Measurements from ENCODE around the gene HIPK3. TPM values are rescaled to one million over a fixed set of nuclear protein-coding genes. Genes with fewer than 3 reads are reported as not detected.

HIPK3 gene
- total and polyA plus RNA-seq, 2 experiments from 2014 or later = 5.5 to 29.8 TPM

DNA sequence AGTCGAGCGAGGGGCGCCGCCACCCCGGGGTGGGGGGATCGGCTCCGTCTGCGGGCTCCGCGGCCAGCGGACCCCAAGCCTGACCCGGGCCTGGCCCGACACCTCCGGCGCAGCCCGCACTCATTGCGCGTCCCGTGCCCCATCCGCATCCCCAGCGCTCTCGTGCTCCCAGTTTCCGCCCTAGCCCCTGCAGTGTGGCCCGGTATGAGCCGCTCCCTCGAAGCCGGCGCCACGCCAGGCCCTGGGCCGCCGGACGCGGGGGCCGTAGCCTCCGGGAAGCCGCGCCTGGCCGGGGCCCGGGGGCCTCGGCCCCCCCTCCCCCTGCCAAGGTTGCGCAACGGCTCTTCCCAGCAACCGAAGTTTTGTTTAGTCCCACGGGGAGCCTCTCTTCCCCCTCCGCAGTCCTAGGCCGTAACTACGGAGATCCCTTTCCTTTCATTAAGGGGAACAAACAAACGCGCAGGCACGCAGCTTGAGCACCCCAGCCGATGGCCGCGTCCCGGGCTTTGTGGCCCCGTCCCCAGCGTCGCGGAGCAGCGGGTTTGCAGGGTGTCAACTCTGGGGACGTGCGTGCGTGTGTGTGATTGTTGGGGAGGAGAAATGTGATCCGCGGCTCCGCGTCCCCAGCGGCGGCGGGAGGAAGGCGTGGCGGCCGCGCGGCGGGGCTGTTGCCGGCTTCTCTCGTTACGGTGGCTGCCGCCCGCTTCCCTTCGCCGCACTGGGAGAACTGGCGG, 883 bp downstream of the HIPK3 start:
- Histone ChIP-seq H3K4me1 (ENCODE audit: insufficient read depth) (peaks cover 24% of the 10 kb centered on the region), H3K79me2 (replicated peaks; ENCODE audit: insufficient read depth) (peaks cover 43% of the 10 kb centered on the region), H3K36me3 (ENCODE audit: insufficient read depth) (no peaks in the 10 kb centered on the region), H3K9me2 (ENCODE audit: insufficient read depth) (no peaks in the 10 kb centered on the region), H3K27ac (ENCODE audit: low read depth) (peak overlapping the region; percentile 97), H3K4me3 (peak overlapping the region; percentile 92), H2AFZ (peak overlapping the region; percentile 69), H4K20me1 (replicated peaks; ENCODE audit: insufficient read depth) (peaks cover 5% of the 10 kb centered on the region; the same call in 1 of the 2 replicates), H3K27me3 (ENCODE audit: insufficient read depth) (no peaks in the 10 kb centered on the region), H3F3A (replicated peaks; ENCODE audit: low read depth) (peaks cover 11% of the 10 kb centered on the region; the same call in 1 of the 2 replicates), H3K4me2 (peak overlapping the region; percentile 89)
- Mint-ChIP-seq H3K27ac (peak overlapping the region; percentile 97), H3K9me3 (peaks cover 3% of the 10 kb centered on the region; the same call in 2 of the 3 replicates), H3K27me3 (ENCODE audit: insufficient read depth, low read depth, poor library complexity) (peaks cover 19% of the 10 kb centered on the region), H3K4me3 (peak overlapping the region; percentile 94), H3K4me1 (peaks cover 28% of the 10 kb centered on the region), H3K36me3 (ENCODE audit: low read depth) (no peaks in the 10 kb centered on the region; the same call in 2 of the 3 replicates)
- DNase-seq (ENCODE audit: low spot score) (peak; percentile 76), ATAC-seq (peak; percentile 58)
- TF ChIP-seq JUNB (IDR thresholded peaks at IDR 0.05; ENCODE audit: unreplicated experiment) = no peak
- peak; percentile 75 for TF ChIP-seq POLR2AphosphoS5 (IDR thresholded peaks at IDR 0.05; ENCODE audit: low read depth)
- TF ChIP-seq, protein P1, sequence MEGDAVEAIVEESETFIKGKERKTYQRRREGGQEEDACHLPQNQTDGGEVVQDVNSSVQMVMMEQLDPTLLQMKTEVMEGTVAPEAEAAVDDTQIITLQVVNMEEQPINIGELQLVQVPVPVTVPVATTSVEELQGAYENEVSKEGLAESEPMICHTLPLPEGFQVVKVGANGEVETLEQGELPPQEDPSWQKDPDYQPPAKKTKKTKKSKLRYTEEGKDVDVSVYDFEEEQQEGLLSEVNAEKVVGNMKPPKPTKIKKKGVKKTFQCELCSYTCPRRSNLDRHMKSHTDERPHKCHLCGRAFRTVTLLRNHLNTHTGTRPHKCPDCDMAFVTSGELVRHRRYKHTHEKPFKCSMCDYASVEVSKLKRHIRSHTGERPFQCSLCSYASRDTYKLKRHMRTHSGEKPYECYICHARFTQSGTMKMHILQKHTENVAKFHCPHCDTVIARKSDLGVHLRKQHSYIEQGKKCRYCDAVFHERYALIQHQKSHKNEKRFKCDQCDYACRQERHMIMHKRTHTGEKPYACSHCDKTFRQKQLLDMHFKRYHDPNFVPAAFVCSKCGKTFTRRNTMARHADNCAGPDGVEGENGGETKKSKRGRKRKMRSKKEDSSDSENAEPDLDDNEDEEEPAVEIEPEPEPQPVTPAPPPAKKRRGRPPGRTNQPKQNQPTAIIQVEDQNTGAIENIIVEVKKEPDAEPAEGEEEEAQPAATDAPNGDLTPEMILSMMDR (conservative IDR thresholded peaks at IDR 0.05; ENCODE audit: low read depth in 2 of 2) = 0 out of 4 replicates have a peak, but pooled peaks of 1 of the 2 experiments have one; percentile 3
- no peak for TF ChIP-seq ZNF331 (CRISPR knock-in tag; IDR thresholded peaks at IDR 0.05; ENCODE audit: low read depth)

DNA sequence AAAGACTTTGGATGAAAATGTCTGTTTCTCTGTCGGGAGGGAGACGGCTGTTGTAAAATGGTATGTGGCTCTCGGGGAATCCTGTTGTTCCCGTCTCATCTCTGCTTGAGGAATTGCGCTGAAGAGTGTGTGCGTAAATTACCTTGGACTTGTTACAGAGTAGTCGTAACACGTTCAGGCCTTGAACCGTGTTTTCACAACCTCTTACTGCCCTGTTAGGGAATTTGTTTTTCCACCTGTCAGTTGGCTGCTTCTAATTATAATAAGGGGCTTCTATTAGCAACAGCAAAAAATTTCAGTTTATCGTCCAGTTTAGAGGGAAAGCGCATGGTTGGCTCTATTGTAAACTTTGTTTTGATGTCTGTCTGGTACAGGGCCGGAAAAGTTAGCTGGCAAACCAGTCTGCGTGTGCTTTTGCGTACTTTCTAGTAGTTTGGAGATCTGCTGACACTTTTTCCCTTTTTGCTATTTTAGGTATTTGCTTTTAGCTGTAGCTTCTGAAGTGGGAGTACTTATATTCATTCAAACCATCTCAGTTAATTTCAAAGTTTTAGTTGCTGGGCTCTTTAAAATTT, 1.5 kb downstream of the HIPK3 start:
- Histone ChIP-seq H3F3A (replicated peaks; ENCODE audit: low read depth) (peaks cover 11% of the 10 kb centered on the region; the same call in 1 of the 2 replicates), H3K4me2 (peak overlapping the region; percentile 89), H3K9me2 (ENCODE audit: insufficient read depth) (no peaks in the 10 kb centered on the region), H3K4me1 (ENCODE audit: insufficient read depth) (peaks cover 24% of the 10 kb centered on the region), H4K20me1 (replicated peaks; ENCODE audit: insufficient read depth) (peaks cover 5% of the 10 kb centered on the region; the same call in 1 of the 2 replicates), H3K27me3 (ENCODE audit: insufficient read depth) (no peaks in the 10 kb centered on the region), H3K79me2 (replicated peaks; ENCODE audit: insufficient read depth) (peaks cover 50% of the 10 kb centered on the region), H3K36me3 (ENCODE audit: insufficient read depth) (no peaks in the 10 kb centered on the region), H3K27ac (ENCODE audit: low read depth) (peak overlapping the region; percentile 97), H2AFZ (peak overlapping the region; percentile 57; the same call in 1 of the 2 replicates), H3K4me3 (peak overlapping the region; percentile 92)
- Mint-ChIP-seq H3K36me3 (ENCODE audit: low read depth) (no peaks in the 10 kb centered on the region; the same call in 2 of the 3 replicates), H3K27me3 (ENCODE audit: insufficient read depth, low read depth, poor library complexity) (peaks cover 21% of the 10 kb centered on the region), H3K4me1 (peaks cover 32% of the 10 kb centered on the region), H3K9me3 (peaks cover 3% of the 10 kb centered on the region; the same call in 2 of the 3 replicates), H3K27ac (peak overlapping the region; percentile 90), H3K4me3 (peak overlapping the region; percentile 94)
- peak; percentile 3 for ATAC-seq
- no peak for DNase-seq (ENCODE audit: low spot score)
- no peak for TF ChIP-seq ZNF331 (CRISPR knock-in tag; IDR thresholded peaks at IDR 0.05; ENCODE audit: low read depth)
- TF ChIP-seq, protein P2, sequence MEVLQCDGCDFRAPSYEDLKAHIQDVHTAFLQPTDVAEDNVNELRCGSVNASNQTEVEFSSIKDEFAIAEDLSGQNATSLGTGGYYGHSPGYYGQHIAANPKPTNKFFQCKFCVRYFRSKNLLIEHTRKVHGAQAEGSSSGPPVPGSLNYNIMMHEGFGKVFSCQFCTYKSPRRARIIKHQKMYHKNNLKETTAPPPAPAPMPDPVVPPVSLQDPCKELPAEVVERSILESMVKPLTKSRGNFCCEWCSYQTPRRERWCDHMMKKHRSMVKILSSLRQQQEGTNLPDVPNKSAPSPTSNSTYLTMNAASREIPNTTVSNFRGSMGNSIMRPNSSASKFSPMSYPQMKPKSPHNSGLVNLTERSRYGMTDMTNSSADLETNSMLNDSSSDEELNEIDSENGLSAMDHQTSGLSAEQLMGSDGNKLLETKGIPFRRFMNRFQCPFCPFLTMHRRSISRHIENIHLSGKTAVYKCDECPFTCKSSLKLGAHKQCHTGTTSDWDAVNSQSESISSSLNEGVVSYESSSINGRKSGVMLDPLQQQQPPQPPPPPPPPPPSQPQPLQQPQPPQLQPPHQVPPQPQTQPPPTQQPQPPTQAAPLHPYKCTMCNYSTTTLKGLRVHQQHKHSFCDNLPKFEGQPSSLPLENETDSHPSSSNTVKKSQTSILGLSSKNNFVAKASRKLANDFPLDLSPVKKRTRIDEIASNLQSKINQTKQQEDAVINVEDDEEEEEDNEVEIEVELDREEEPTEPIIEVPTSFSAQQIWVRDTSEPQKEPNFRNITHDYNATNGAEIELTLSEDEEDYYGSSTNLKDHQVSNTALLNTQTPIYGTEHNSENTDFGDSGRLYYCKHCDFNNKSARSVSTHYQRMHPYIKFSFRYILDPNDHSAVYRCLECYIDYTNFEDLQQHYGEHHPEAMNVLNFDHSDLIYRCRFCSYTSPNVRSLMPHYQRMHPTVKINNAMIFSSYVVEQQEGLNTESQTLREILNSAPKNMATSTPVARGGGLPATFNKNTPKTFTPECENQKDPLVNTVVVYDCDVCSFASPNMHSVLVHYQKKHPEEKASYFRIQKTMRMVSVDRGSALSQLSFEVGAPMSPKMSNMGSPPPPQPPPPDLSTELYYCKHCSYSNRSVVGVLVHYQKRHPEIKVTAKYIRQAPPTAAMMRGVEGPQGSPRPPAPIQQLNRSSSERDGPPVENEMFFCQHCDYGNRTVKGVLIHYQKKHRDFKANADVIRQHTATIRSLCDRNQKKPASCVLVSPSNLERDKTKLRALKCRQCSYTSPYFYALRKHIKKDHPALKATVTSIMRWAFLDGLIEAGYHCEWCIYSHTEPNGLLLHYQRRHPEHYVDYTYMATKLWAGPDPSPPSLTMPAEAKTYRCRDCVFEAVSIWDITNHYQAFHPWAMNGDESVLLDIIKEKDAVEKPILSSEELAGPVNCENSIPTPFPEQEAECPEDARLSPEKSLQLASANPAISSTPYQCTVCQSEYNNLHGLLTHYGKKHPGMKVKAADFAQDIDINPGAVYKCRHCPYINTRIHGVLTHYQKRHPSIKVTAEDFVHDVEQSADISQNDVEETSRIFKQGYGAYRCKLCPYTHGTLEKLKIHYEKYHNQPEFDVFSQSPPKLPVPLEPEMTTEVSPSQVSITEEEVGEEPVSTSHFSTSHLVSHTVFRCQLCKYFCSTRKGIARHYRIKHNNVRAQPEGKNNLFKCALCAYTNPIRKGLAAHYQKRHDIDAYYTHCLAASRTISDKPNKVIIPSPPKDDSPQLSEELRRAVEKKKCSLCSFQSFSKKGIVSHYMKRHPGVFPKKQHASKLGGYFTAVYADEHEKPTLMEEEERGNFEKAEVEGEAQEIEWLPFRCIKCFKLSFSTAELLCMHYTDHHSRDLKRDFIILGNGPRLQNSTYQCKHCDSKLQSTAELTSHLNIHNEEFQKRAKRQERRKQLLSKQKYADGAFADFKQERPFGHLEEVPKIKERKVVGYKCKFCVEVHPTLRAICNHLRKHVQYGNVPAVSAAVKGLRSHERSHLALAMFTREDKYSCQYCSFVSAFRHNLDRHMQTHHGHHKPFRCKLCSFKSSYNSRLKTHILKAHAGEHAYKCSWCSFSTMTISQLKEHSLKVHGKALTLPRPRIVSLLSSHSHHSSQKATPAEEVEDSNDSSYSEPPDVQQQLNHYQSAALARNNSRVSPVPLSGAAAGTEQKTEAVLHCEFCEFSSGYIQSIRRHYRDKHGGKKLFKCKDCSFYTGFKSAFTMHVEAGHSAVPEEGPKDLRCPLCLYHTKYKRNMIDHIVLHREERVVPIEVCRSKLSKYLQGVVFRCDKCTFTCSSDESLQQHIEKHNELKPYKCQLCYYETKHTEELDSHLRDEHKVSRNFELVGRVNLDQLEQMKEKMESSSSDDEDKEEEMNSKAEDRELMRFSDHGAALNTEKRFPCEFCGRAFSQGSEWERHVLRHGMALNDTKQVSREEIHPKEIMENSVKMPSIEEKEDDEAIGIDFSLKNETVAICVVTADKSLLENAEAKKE (CRISPR knock-in tag; IDR thresholded peaks at IDR 0.05) = no peak
- TF ChIP-seq EZH2phosphoT487 (IDR thresholded peaks at IDR 0.05; ENCODE audit: unreplicated experiment) = no peak
- TF ChIP-seq POLR2AphosphoS5 (IDR thresholded peaks at IDR 0.05; ENCODE audit: low read depth) = no peak
- TF ChIP-seq, protein P1 (conservative IDR thresholded peaks at IDR 0.05; ENCODE audit: low read depth in 2 of 2) = no peak
- no peak for TF ChIP-seq JUNB (IDR thresholded peaks at IDR 0.05; ENCODE audit: unreplicated experiment)
- TF ChIP-seq ZNF114 (CRISPR knock-in tag; IDR thresholded peaks at IDR 0.05) = no peak
